K562 (cell line): ENCODE results near the gene NOSIP. TPM values are rescaled to one million over a fixed set of nuclear protein-coding genes. Genes with fewer than 3 reads are reported as not detected.

Experiments used
- ATAC-seq: fragments of 200-7000 bp; cut with Tn5 transposase; 3 replicates; pipeline ENCODE4 v1.9.1; 2020; ENCODE audit warnings: moderate library complexity
- BruUV-seq: library from RNA; stranded (reverse); fragments of 400-500 nt; replicated peaks from 2 replicates; lab custom pipeline; 2021; lab: Mats Ljungman, UMichigan
- CTCF ChIA-PET: fragments of 300-600 bp; formaldehyde crosslinking; extraction: SDS; loops from one replicate; lab custom pipeline; 2021; ENCODE audit warnings: low intra/inter-chr PET ratio; lab: Yijun Ruan, JAX
- POLR2A ChIA-PET: fragments of 300-600, 350-650 bp; sonication (Branson Sonifier 250); formaldehyde crosslinking; extraction: SDS; loops from one replicate; lab custom pipeline; 2021; ENCODE audit warnings: antibody characterized with exemption, inconsistent platforms; lab: Yijun Ruan, JAX
- DNase-seq, 4 experiments: peaks; one replicate each; pipeline versions ENCODE4 v3.0.0 to v3.0.0-alpha.2; 2011 to 2018; ENCODE audit warnings: low spot score in 3 of 4, mixed read lengths in 3 of 4; ENCODE audit errors: extremely low read depth in 1 of 4
- FAIRE-seq: peaks from 2 replicates; lab custom pipeline; 2011; peaks lifted over from hg19 to GRCh38; lab: Jason Lieb, UNC
- H2AFZ ChIP-seq: 2 replicates; pipeline ENCODE4 v1.6.0; 2011; ENCODE audit warnings: low read depth, low read length, control low read depth, inconsistent platforms
- H3K27ac ChIP-seq: fragments of 200-600 bp; 3 replicates; pipeline ENCODE4 v1.8.0; 2011; ENCODE audit warnings: low read depth, mild to moderate bottlenecking, control low read depth, inconsistent platforms, low read length, moderate library complexity, mixed read lengths; ENCODE audit errors: extremely low read depth
- H3K27me3 ChIP-seq, 2 experiments: fragments of 300-600 bp in 1 of 2; 2 replicates in 1 of 2; 3 replicates in 1 of 2; pipeline versions ENCODE4 v1.6.0 to v1.8.0; 2011; ENCODE audit warnings: inconsistent platforms in 2 of 2, low read length in 2 of 2, mild to moderate bottlenecking in 1 of 2, mixed read lengths in 1 of 2, moderate library complexity in 1 of 2; ENCODE audit not compliant: control insufficient read depth in 2 of 2, insufficient read depth in 2 of 2
- H3K36me3 ChIP-seq: fragments of 300-600 bp; 3 replicates; pipeline ENCODE4 v1.8.0; 2011; ENCODE audit warnings: mild to moderate bottlenecking, low read length, inconsistent platforms; ENCODE audit not compliant: control insufficient read depth, insufficient read depth
- H3K4me1 ChIP-seq, 2 experiments: fragments of 200-600 bp in 1 of 2; replicated peaks in 1 of 2; 2 replicates in 1 of 2; 3 replicates in 1 of 2; pipeline versions ENCODE4 v1.5.1 to v1.8.0; 2011; ENCODE audit warnings: inconsistent platforms in 2 of 2, low read length in 2 of 2, mild to moderate bottlenecking in 1 of 2, mixed read lengths in 1 of 2, moderate library complexity in 1 of 2; ENCODE audit not compliant: control insufficient read depth in 2 of 2, insufficient read depth in 2 of 2
- H3K4me2 ChIP-seq: 2 replicates; pipeline ENCODE4 v1.6.1; 2011; ENCODE audit warnings: low read length, control low read depth, inconsistent platforms, mixed read lengths; ENCODE audit not compliant: insufficient read depth
- H3K4me3 ChIP-seq: fragments of 200-600 bp; sonication (generic), shearing (Covaris generic); 2 replicates; pipeline ENCODE4 v1.5.1; 2016; ENCODE audit warnings: control low read depth, inconsistent platforms
- H3K79me2 ChIP-seq: fragments of 200-600 bp; 3 replicates; pipeline ENCODE4 v1.8.0; 2011; ENCODE audit warnings: low read length, inconsistent platforms; ENCODE audit not compliant: control insufficient read depth, insufficient read depth
- H3K9ac ChIP-seq, 2 experiments: 2 replicates each; pipeline versions ENCODE4 v1.6.0 to v1.6.1; 2011; ENCODE audit warnings: low read depth in 2 of 2, low read length in 2 of 2, control low read depth in 1 of 2, inconsistent platforms in 1 of 2, mild to moderate bottlenecking in 1 of 2, mixed read lengths in 1 of 2; ENCODE audit not compliant: insufficient read depth in 1 of 2
- H3K9me1 ChIP-seq: one replicate; pipeline ENCODE4 v1.6.0; 2011; ENCODE audit warnings: inconsistent platforms, mild to moderate bottlenecking, low read length, moderate library complexity; ENCODE audit not compliant: control insufficient read depth, insufficient read depth
- H3K9me3 ChIP-seq: replicated peaks from 2 replicates; pipeline ENCODE4 v1.5.1; 2011; ENCODE audit warnings: low read depth, low read length, inconsistent platforms; ENCODE audit not compliant: control insufficient read depth, insufficient read depth
- H4K20me1 ChIP-seq: replicated peaks from 2 replicates; pipeline ENCODE4 v1.6.1; 2011; ENCODE audit warnings: low read length, inconsistent platforms, mixed read lengths; ENCODE audit not compliant: control insufficient read depth, insufficient read depth
- ARID1B ChIP-seq: fragments of 450-650 bp; IDR thresholded peaks from 2 replicates; pipeline ENCODE4 v1.6.1; 2016; ENCODE audit warnings: antibody characterized with exemption, mild to moderate bottlenecking, inconsistent platforms
- CBFA2T2 ChIP-seq: fragments of 450-650 bp; conservative IDR thresholded peaks from 2 replicates; pipeline ENCODE4 v1.6.1; 2017; ENCODE audit warnings: mild to moderate bottlenecking
- NCOA1 ChIP-seq: fragments of 450-650 bp; IDR thresholded peaks from 2 replicates; pipeline ENCODE4 v1.6.1; 2016; ENCODE audit warnings: low read depth
- ZNF282 ChIP-seq: sonication (generic); formaldehyde crosslinking; IDR thresholded peaks from 2 replicates; pipeline ENCODE4 v1.8.1; 2023; ENCODE audit warnings: missing genetic modification reagents
- ZNF408 ChIP-seq: fragments of 250-450 bp; sonication (Bioruptor Pico); IDR thresholded peaks from 2 replicates; pipeline ENCODE4 v1.4.0; 2020; ENCODE audit warnings: low read depth, mild to moderate bottlenecking, moderate library complexity
- whole genome bisulfite sequencing: fragments of 100-300 bp; shearing (Covaris generic); methylation state at CpG from one replicate; pipeline ENCODE4 v1.1.6; 2016; ENCODE audit warnings: low coverage, mixed read lengths; ENCODE audit not compliant: insufficient coverage; ENCODE audit errors: missing lambda C conversion rate; 5-methylcytosine and 5-hydroxymethylcytosine counted together
- in situ Hi-C: fragments of 300-500 bp; cut with MboI; formaldehyde crosslinking; loops from 4 replicates; pipeline ENCODE4 v1.15.0; 2018; ENCODE audit warnings: inconsistent platforms, mixed read lengths
- intact Hi-C: fragments of 100-400 bp; cut with micrococcal nuclease; formaldehyde crosslinking; loops from 2 replicates; pipeline ENCODE4 v1.14.2; 2022
- polyA plus RNA-seq, 8 experiments: library from polyadenylated mRNA; depleted of rRNA in 4 of 8; stranded (reverse) in 5 of 8; unstranded in 3 of 8; fragments of >200 nt; fragmentation: Nextera tagmentation in 2 of 8; fragmentation: Illumina TruSeq in 1 of 8; extraction: Ambion mirVana in 2 of 8; extraction: Trizol in 1 of 8; gene quantifications; 2 replicates each; pipeline versions ENCODE4 v1.2.1 to v1.2.3, GENCODE V29; 2011 to 2014; ENCODE audit warnings: inconsistent platforms in 1 of 8, missing spikeins in 1 of 8
- total RNA-seq, 7 experiments: library from RNA; depleted of rRNA in 6 of 7; stranded (reverse); fragments of >200 nt in 6 of 7; fragmentation: Illumina TruSeq in 2 of 7; extraction: Trizol in 2 of 7; gene quantifications; 2 replicates each; pipeline versions ENCODE4 v1.2.1 to v1.2.3, GENCODE V29; 2011 to 2021; ENCODE audit warnings: low replicate concordance in 1 of 7
- TF ChIP-seq, protein P1 (sequence below): fragments of 200-800 bp; sonication (Bioruptor generic); IDR thresholded peaks from 2 replicates; pipeline ENCODE4 v1.6.1; 2016; ENCODE audit warnings: missing genetic modification characterization, missing compliant biosample characterization
- TF ChIP-seq, protein P2 (sequence below), 2 experiments: fragments of 450-650 bp; formaldehyde crosslinking in 1 of 2; IDR thresholded peaks; 2 replicates each; pipeline versions ENCODE4 v1.4.0 to v1.6.1; 2014 to 2020; ENCODE audit warnings: mild to moderate bottlenecking in 2 of 2, borderline replicate concordance in 1 of 2, low read depth in 1 of 2

NOSIP gene
- total and polyA plus RNA-seq, 9 of the 15 experiments (the other 6 are each of a cell fraction or from before 2014, with no cell fraction given) = 14.4 to 153 (median 79.9) TPM

DNA sequence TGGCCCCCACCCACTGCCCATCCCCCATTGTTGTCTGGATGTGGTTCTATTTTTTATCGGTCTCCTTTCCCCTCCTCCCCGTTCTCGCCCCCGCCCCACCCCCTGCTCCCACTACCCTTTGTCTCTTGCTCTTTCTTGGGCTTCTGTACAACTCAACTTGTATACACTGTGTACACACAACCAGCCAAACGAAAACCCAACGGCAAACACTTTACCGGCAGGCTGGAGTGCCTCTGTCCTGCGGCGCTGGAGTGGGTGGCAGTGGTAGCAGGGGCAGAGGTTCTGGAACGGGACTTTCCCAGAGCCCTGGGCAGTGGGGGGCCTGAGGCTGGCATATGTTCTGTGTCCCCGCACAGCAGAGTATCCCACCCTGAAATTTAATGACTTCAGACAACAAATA, 45.9 kb upstream of the NOSIP start:
- Histone ChIP-seq H3K4me2 (no peak overlapping the region), H3K27me3 (no peaks in the 10 kb centered on the region), H3K9ac (no peak overlapping the region), H3K79me2 (no peaks in the 10 kb centered on the region), H3K27ac (no peak overlapping the region), H4K20me1 (no peaks in the 10 kb centered on the region), H2AFZ (no peak overlapping the region), H3K36me3 (peaks cover 37% of the 10 kb centered on the region; the same call in 1 of the 3 replicates), H3K4me1 (peaks cover 4 to 13% of the 10 kb centered on the region in 2 experiments; a peak in 2 of 5 replicates), H3K9me1 (no peaks in the 10 kb centered on the region), H3K4me3 (no peak overlapping the region), H3K9me3 (no peaks in the 10 kb centered on the region)
- CTCF ChIA-PET = no interaction called here
- POLR2A ChIA-PET = no interaction called here
- WGBS = 92% methylated on average over 6 of the region's 11 CpGs
- intact Hi-C loops = no loop called here
- in situ Hi-C loops = no loop called here
- FAIRE-seq (no peak), DNase-seq (no peak), ATAC-seq (no peak)
- BruUV-seq = no TSS peak
- TF ChIP-seq CBFA2T2 (no peak), ARID1B (no peak), NCOA1 (no peak), ZNF408 (CRISPR knock-in tag) (no peak), ZNF282 (CRISPR knock-in tag) (no peak)
- TF ChIP-seq, protein P1, sequence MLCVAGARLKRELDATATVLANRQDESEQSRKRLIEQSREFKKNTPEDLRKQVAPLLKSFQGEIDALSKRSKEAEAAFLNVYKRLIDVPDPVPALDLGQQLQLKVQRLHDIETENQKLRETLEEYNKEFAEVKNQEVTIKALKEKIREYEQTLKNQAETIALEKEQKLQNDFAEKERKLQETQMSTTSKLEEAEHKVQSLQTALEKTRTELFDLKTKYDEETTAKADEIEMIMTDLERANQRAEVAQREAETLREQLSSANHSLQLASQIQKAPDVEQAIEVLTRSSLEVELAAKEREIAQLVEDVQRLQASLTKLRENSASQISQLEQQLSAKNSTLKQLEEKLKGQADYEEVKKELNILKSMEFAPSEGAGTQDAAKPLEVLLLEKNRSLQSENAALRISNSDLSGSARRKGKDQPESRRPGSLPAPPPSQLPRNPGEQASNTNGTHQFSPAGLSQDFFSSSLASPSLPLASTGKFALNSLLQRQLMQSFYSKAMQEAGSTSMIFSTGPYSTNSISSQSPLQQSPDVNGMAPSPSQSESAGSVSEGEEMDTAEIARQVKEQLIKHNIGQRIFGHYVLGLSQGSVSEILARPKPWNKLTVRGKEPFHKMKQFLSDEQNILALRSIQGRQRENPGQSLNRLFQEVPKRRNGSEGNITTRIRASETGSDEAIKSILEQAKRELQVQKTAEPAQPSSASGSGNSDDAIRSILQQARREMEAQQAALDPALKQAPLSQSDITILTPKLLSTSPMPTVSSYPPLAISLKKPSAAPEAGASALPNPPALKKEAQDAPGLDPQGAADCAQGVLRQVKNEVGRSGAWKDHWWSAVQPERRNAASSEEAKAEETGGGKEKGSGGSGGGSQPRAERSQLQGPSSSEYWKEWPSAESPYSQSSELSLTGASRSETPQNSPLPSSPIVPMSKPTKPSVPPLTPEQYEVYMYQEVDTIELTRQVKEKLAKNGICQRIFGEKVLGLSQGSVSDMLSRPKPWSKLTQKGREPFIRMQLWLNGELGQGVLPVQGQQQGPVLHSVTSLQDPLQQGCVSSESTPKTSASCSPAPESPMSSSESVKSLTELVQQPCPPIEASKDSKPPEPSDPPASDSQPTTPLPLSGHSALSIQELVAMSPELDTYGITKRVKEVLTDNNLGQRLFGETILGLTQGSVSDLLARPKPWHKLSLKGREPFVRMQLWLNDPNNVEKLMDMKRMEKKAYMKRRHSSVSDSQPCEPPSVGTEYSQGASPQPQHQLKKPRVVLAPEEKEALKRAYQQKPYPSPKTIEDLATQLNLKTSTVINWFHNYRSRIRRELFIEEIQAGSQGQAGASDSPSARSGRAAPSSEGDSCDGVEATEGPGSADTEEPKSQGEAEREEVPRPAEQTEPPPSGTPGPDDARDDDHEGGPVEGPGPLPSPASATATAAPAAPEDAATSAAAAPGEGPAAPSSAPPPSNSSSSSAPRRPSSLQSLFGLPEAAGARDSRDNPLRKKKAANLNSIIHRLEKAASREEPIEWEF (CRISPR knock-in tag) = no peak
- TF ChIP-seq, protein P2, sequence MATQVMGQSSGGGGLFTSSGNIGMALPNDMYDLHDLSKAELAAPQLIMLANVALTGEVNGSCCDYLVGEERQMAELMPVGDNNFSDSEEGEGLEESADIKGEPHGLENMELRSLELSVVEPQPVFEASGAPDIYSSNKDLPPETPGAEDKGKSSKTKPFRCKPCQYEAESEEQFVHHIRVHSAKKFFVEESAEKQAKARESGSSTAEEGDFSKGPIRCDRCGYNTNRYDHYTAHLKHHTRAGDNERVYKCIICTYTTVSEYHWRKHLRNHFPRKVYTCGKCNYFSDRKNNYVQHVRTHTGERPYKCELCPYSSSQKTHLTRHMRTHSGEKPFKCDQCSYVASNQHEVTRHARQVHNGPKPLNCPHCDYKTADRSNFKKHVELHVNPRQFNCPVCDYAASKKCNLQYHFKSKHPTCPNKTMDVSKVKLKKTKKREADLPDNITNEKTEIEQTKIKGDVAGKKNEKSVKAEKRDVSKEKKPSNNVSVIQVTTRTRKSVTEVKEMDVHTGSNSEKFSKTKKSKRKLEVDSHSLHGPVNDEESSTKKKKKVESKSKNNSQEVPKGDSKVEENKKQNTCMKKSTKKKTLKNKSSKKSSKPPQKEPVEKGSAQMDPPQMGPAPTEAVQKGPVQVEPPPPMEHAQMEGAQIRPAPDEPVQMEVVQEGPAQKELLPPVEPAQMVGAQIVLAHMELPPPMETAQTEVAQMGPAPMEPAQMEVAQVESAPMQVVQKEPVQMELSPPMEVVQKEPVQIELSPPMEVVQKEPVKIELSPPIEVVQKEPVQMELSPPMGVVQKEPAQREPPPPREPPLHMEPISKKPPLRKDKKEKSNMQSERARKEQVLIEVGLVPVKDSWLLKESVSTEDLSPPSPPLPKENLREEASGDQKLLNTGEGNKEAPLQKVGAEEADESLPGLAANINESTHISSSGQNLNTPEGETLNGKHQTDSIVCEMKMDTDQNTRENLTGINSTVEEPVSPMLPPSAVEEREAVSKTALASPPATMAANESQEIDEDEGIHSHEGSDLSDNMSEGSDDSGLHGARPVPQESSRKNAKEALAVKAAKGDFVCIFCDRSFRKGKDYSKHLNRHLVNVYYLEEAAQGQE (IDR thresholded peaks at IDR 0.05; ENCODE audit: borderline replicate concordance) = no peak
- TF ChIP-seq, protein P2 (CRISPR knock-in tag; IDR thresholded peaks at IDR 0.05; ENCODE audit: low read depth) = no peak
